Measurements from ENCODE around the gene UBR1.

UBR1 gene

DNA sequence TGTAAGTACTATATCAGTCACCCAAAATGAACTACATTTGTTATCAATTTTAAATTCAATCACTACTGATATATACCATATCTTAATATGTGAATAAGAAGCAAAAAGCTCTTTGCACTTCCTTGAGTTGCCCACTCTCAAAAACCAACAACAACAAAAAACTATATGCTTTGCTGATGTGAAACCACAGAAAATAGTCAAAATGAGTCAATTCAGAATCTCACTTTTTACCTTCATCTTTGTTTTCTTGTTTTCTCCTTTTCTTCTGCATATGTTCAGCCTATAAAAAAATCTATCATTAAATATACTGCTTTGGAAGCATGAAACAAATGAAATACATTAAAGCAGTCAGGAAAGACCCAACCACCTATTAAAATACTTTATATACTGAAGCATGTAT lies 80.7 kb downstream of the UBR1 start:
- no peak for TF ChIP-seq REST (IDR thresholded peaks at IDR 0.05; ENCODE audit: low read depth)
- TF ChIP-seq EP300 (IDR thresholded peaks at IDR 0.05; ENCODE audit: borderline replicate concordance) = no peak
- TF ChIP-seq MAX (IDR thresholded peaks at IDR 0.05) = no peak
- no peak for TF ChIP-seq CREB1 (IDR thresholded peaks at IDR 0.05; ENCODE audit: low read depth)
- no peak for TF ChIP-seq YY1 (IDR thresholded peaks at IDR 0.05; ENCODE audit: low read depth)

- TF ChIP-seq, protein P1, sequence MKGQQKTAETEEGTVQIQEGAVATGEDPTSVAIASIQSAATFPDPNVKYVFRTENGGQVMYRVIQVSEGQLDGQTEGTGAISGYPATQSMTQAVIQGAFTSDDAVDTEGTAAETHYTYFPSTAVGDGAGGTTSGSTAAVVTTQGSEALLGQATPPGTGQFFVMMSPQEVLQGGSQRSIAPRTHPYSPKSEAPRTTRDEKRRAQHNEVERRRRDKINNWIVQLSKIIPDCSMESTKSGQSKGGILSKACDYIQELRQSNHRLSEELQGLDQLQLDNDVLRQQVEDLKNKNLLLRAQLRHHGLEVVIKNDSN (IDR thresholded peaks at IDR 0.05) = no peak
- TF ChIP-seq REST (IDR thresholded peaks at IDR 0.05; ENCODE audit: low read depth) (no peak), NFIC (IDR thresholded peaks at IDR 0.05) (no peak), TEAD4 (IDR thresholded peaks at IDR 0.05) (no peak), FOXM1 (IDR thresholded peaks at IDR 0.05; ENCODE audit: borderline replicate concordance, low read depth) (no peak), EP300 (IDR thresholded peaks at IDR 0.05; ENCODE audit: borderline replicate concordance) (no peak), ZBTB7A (IDR thresholded peaks at IDR 0.05; ENCODE audit: low read depth) (no peak), TAF1 (IDR thresholded peaks at IDR 0.05; ENCODE audit: low read depth) (no peak), YY1 (IDR thresholded peaks at IDR 0.05; ENCODE audit: low read depth) (no peak), CREB1 (IDR thresholded peaks at IDR 0.05; ENCODE audit: low read depth) (no peak), MAX (IDR thresholded peaks at IDR 0.05) (no peak), CEBPB (IDR thresholded peaks at IDR 0.05) (no peak), TCF12 (IDR thresholded peaks at IDR 0.05; ENCODE audit: low read depth) (no peak), EGR1 (IDR thresholded peaks at IDR 0.05) (no peak), RAD21 (IDR thresholded peaks at IDR 0.05; ENCODE audit: low read depth) (no peak)
These were observed 96.6 kb downstream of the UBR1 start for GRCh38 chr15:43009206-43009605.

DNA sequence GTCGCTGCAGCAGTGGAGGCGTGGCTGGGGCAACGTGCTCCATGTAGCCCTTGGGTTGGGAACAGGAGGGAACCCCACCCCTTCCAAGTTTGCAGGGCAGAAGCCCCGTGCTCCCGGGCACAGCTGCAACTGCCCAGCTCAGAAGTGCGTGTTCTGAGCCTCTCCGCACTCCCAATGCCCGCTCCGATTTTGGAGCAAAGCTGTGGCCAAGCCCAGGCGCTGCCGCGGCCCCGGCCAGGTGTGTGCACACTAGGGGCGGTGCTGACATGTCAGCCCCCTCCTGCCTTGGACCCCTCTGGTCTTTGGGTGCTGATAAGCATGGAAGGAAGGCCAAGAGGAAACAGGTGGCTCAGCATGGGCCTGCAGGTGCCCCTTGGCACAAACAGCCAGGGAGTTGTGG lies 97.7 kb downstream of the UBR1 start:
- TF ChIP-seq RAD21 (IDR thresholded peaks at IDR 0.05; ENCODE audit: low read depth) (no peak), ZBTB7A (IDR thresholded peaks at IDR 0.05; ENCODE audit: low read depth) (no peak), EP300 (IDR thresholded peaks at IDR 0.05; ENCODE audit: borderline replicate concordance) (no peak), MAX (IDR thresholded peaks at IDR 0.05) (no peak), REST (IDR thresholded peaks at IDR 0.05; ENCODE audit: low read depth) (no peak), NFIC (IDR thresholded peaks at IDR 0.05) (no peak), FOXM1 (IDR thresholded peaks at IDR 0.05; ENCODE audit: borderline replicate concordance, low read depth) (no peak)

DNA sequence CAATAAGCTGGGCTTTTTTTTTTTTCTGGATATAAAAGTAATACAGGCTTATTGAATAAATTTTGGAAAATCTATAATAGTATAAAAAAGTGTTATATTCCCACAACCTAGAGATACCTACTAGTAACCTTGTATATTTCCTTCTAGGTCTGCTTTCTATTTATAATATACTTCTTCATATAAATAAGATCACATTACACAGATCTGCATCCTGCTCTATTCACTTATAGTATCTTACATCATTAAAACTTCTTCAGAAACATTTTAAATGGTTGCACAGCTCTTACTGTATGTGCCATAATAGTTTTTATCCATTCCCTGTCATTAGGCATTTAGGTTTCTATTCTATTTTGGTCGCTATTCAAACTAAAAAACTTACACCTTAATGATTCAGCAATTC lies 98.3 kb downstream of the UBR1 start:
- TF ChIP-seq FOXM1 (IDR thresholded peaks at IDR 0.05; ENCODE audit: borderline replicate concordance, low read depth) (no peak), ZBTB7A (IDR thresholded peaks at IDR 0.05; ENCODE audit: low read depth) (no peak), NFIC (IDR thresholded peaks at IDR 0.05) (no peak)

GRCh38 chr15:43006991-43007390 lies 98.8 kb downstream of the UBR1 start:
- TF ChIP-seq ZBTB7A (IDR thresholded peaks at IDR 0.05; ENCODE audit: low read depth) (no peak), TAF1 (IDR thresholded peaks at IDR 0.05; ENCODE audit: low read depth) (no peak), CREB1 (IDR thresholded peaks at IDR 0.05; ENCODE audit: low read depth) (no peak), FOXM1 (IDR thresholded peaks at IDR 0.05; ENCODE audit: borderline replicate concordance, low read depth) (no peak), REST (IDR thresholded peaks at IDR 0.05; ENCODE audit: low read depth) (no peak), RAD21 (IDR thresholded peaks at IDR 0.05; ENCODE audit: low read depth) (no peak), MAX (IDR thresholded peaks at IDR 0.05) (no peak), EGR1 (IDR thresholded peaks at IDR 0.05) (no peak), NFIC (IDR thresholded peaks at IDR 0.05) (no peak), EP300 (IDR thresholded peaks at IDR 0.05; ENCODE audit: borderline replicate concordance) (no peak), TEAD4 (IDR thresholded peaks at IDR 0.05) (no peak), CEBPB (IDR thresholded peaks at IDR 0.05) (no peak), YY1 (IDR thresholded peaks at IDR 0.05; ENCODE audit: low read depth) (no peak), TCF12 (IDR thresholded peaks at IDR 0.05; ENCODE audit: low read depth) (no peak)
- TF ChIP-seq, protein P1 (IDR thresholded peaks at IDR 0.05) = no peak

Measured in Ishikawa (cell line).